SJSA1 (cell line): ENCODE data around the gene EIF1AX. TPM values are rescaled to one million over a fixed set of nuclear protein-coding genes. Genes with fewer than 3 reads are reported as not detected.
"Not testable (repeated sequence)": the region's sequence is repeated elsewhere in the genome, so short reads cannot be mapped to it uniquely, and the experiment has no call there.

Experiments
- DNase-seq, 2 experiments: peaks; one replicate each; pipeline ENCODE4 v3.0.0-alpha.2; 2015 to 2020; ENCODE audit warnings: low spot score in 2 of 2, low read depth in 1 of 2
- H3K27ac ChIP-seq: fragments of 250-450 bp; sonication (Bioruptor Pico); 2 replicates; pipeline ENCODE4 v1.5.1; 2020; ENCODE audit warnings: mild to moderate bottlenecking, moderate library complexity
- H3K27me3 ChIP-seq: fragments of 250-450 bp; sonication (Bioruptor Pico); replicated peaks from 2 replicates; pipeline ENCODE4 v1.5.1; 2020; ENCODE audit warnings: mild to moderate bottlenecking, moderate library complexity
- H3K36me3 ChIP-seq: fragments of 250-450 bp; sonication (Bioruptor Pico); 2 replicates; pipeline ENCODE4 v1.5.1; 2020; ENCODE audit warnings: mild to moderate bottlenecking
- H3K4me1 ChIP-seq: fragments of 250-450 bp; sonication (Bioruptor Pico); replicated peaks from 2 replicates; pipeline ENCODE4 v1.6.1; 2021; ENCODE audit warnings: mild to moderate bottlenecking
- H3K4me3 ChIP-seq: fragments of 250-450 bp; sonication (Bioruptor Pico); 2 replicates; pipeline ENCODE4 v1.5.1; 2020; ENCODE audit warnings: mild to moderate bottlenecking
- H3K9me3 ChIP-seq: fragments of 250-450 bp; sonication (Bioruptor Pico); replicated peaks from 2 replicates; pipeline ENCODE4 v1.5.1; 2020; ENCODE audit warnings: mild to moderate bottlenecking
- total RNA-seq: library from RNA; depleted of rRNA; stranded (reverse); fragments of >200 nt; shearing (Covaris generic); gene quantifications from 2 replicates; pipeline ENCODE4 v1.2.3, GENCODE V29; 2014

The EIF1AX gene
- total RNA-seq, 1 experiment from 2014 or later: 58.9 TPM

- no peaks in the 10 kb centered on the region for H3K9me3 ChIP-seq
- H3K4me1 ChIP-seq: no peaks in the 10 kb centered on the region
- H3K4me3 ChIP-seq: no peak overlapping the region
- H3K27me3 ChIP-seq: no peaks in the 10 kb centered on the region
- no peak overlapping the region for H3K27ac ChIP-seq
- peaks cover 19% of the 10 kb centered on the region for H3K36me3 ChIP-seq
- DNase-seq: no peak
Observed at GRCh38 chrX:20143561-20143960, 1.9 kb upstream of the EIF1AX start.

GRCh38 chrX:20143111-20143510 lies 1.5 kb upstream of the EIF1AX start:
- no peak for DNase-seq
- Histone ChIP-seq H3K4me1 (no peaks in the 10 kb centered on the region), H3K36me3 (peaks cover 22% of the 10 kb centered on the region), H3K4me3 (no peak overlapping the region), H3K9me3 (no peaks in the 10 kb centered on the region), H3K27me3 (no peaks in the 10 kb centered on the region), H3K27ac (no peak overlapping the region)

GRCh38 chrX:20140420-20140819 lies 1.2 kb downstream of the EIF1AX start:
- Histone ChIP-seq H3K27me3 (no peaks in the 10 kb centered on the region), H3K4me1 (no peaks in the 10 kb centered on the region), H3K4me3 (peak overlapping the region; percentile 87), H3K9me3 (no peaks in the 10 kb centered on the region), H3K27ac (no peak overlapping the region), H3K36me3 (peaks cover 42% of the 10 kb centered on the region)
- DNase-seq: no peak

GRCh38 chrX:20139966-20140365 lies 1.7 kb downstream of the EIF1AX start:
- DNase-seq: no peak

GRCh38 chrX:20135944-20136343 lies 5.7 kb downstream of the EIF1AX start:
- Histone ChIP-seq H3K4me3 (no peak overlapping the region), H3K9me3 (no peaks in the 10 kb centered on the region), H3K4me1 (no peaks in the 10 kb centered on the region), H3K27me3 (no peaks in the 10 kb centered on the region), H3K36me3 (peaks cover 59% of the 10 kb centered on the region), H3K27ac (no peak overlapping the region)
- no peak for DNase-seq

More at GRCh38 chrX:20139966-20140365, 1.7 kb downstream of the EIF1AX start:
- Histone ChIP-seq H3K4me1 (no peaks in the 10 kb centered on the region), H3K9me3 (no peaks in the 10 kb centered on the region), H3K27ac (no peak overlapping the region), H3K36me3 (peaks cover 42% of the 10 kb centered on the region), H3K4me3 (peak overlapping the region; percentile 87), H3K27me3 (no peaks in the 10 kb centered on the region)

GRCh38 chrX:20132666-20133065 lies 9.0 kb downstream of the EIF1AX start:
- Histone ChIP-seq H3K36me3 (peaks cover 46% of the 10 kb centered on the region), H3K27me3 (no peaks in the 10 kb centered on the region), H3K4me1 (no peaks in the 10 kb centered on the region), H3K27ac (no peak overlapping the region), H3K9me3 (no peaks in the 10 kb centered on the region), H3K4me3 (no peak overlapping the region)
- no peak for DNase-seq

GRCh38 chrX:20130357-20130756 lies 11.3 kb downstream of the EIF1AX start:
- no peak overlapping the region for H3K27ac ChIP-seq
- H3K36me3 ChIP-seq: peaks cover 27% of the 10 kb centered on the region
- DNase-seq: no peak
- no peak overlapping the region for H3K4me3 ChIP-seq
- no peaks in the 10 kb centered on the region for H3K27me3 ChIP-seq
- H3K4me1 ChIP-seq: no peaks in the 10 kb centered on the region
- H3K9me3 ChIP-seq: no peaks in the 10 kb centered on the region

GRCh38 chrX:20129547-20129946 lies 12.1 kb downstream of the EIF1AX start:
- Histone ChIP-seq H3K27me3 (no peaks in the 10 kb centered on the region), H3K4me3 (no peak overlapping the region), H3K36me3 (peaks cover 27% of the 10 kb centered on the region), H3K27ac (no peak overlapping the region), H3K4me1 (no peaks in the 10 kb centered on the region), H3K9me3 (no peaks in the 10 kb centered on the region)
- no peak for DNase-seq

- Histone ChIP-seq H3K4me1 (no peaks in the 10 kb centered on the region), H3K27ac (no peak overlapping the region), H3K4me3 (no peak overlapping the region), H3K36me3 (peaks cover 26% of the 10 kb centered on the region), H3K27me3 (no peaks in the 10 kb centered on the region), H3K9me3 (no peaks in the 10 kb centered on the region)
- DNase-seq: no peak
Observed at GRCh38 chrX:20128670-20129069, 13.0 kb downstream of the EIF1AX start.

GRCh38 chrX:20127440-20127839 lies 14.2 kb downstream of the EIF1AX start:
- not testable (repeated sequence) for H3K4me1 ChIP-seq, H3K9me3 ChIP-seq, H3K4me3 ChIP-seq, H3K27me3 ChIP-seq, DNase-seq, H3K27ac ChIP-seq
- H3K36me3 ChIP-seq: peaks cover 13% of the 10 kb centered on the region

GRCh38 chrX:20126833-20127232 lies 14.8 kb downstream of the EIF1AX start:
- H3K36me3 ChIP-seq: not testable (repeated sequence)

GRCh38 chrX:20124964-20125363 lies 16.7 kb downstream of the EIF1AX start:
- DNase-seq: no peak
- Histone ChIP-seq H3K27me3 (no peaks in the 10 kb centered on the region), H3K27ac (no peak overlapping the region)

More at GRCh38 chrX:20126833-20127232, 14.8 kb downstream of the EIF1AX start:
- H3K4me3 ChIP-seq, H3K4me1 ChIP-seq, DNase-seq, H3K27ac ChIP-seq, H3K9me3 ChIP-seq, H3K27me3 ChIP-seq: not testable (repeated sequence)

GRCh38 chrX:20118065-20118824 lies 23.4 kb downstream of the EIF1AX start:
- Histone ChIP-seq H3K27ac (no peak overlapping the region), H3K27me3 (0 out of 2 replicates have a peak, but pooled peaks cover 5% of the 10 kb centered on the region), H3K4me3 (no peak overlapping the region), H3K9me3 (no peaks in the 10 kb centered on the region), H3K4me1 (no peaks in the 10 kb centered on the region), H3K36me3 (no peaks in the 10 kb centered on the region)
- DNase-seq: no peak

More at GRCh38 chrX:20124964-20125363, 16.7 kb downstream of the EIF1AX start:
- no peaks in the 10 kb centered on the region for H3K36me3 ChIP-seq
- H3K4me3 ChIP-seq: no peak overlapping the region
- no peaks in the 10 kb centered on the region for H3K9me3 ChIP-seq
- no peaks in the 10 kb centered on the region for H3K4me1 ChIP-seq

GRCh38 chrX:20116577-20117240 lies 24.9 kb downstream of the EIF1AX start, which contains the start of gene MAP7D2:
Gene MAP7D2, minus strand, starts transcription at chrX:20116907. Its CDS starts 28 bp downstream, at chrX:20116879.
- no peak within 1 kb of the TSS for H3K27ac ChIP-seq
- H3K36me3 ChIP-seq: no peaks in the 10 kb centered on the region
- no peak within 1 kb of the TSS for H3K4me3 ChIP-seq
- no peaks in the 10 kb centered on the region for H3K4me1 ChIP-seq
- 0 out of 2 replicates have a peak, but pooled peaks cover 5% of the 10 kb centered on the region for H3K27me3 ChIP-seq
- no peak for DNase-seq
- H3K9me3 ChIP-seq: no peaks in the 10 kb centered on the region
